HL-60 (cell line): ENCODE data around the gene CDC42BPA.

ENCODE experiments used
- CTCF ChIP-seq: IDR thresholded peaks from one replicate; pipeline ENCODE4 v1.5.1; 2011; ENCODE audit warnings: low read length, control low read depth, inconsistent platforms; ENCODE audit not compliant: insufficient read depth
- POLR2AphosphoS5 ChIP-seq: IDR thresholded peaks from 2 replicates; pipeline ENCODE4 v1.6.1; 2012; ENCODE audit warnings: low read depth
- REST ChIP-seq: IDR thresholded peaks from 2 replicates; pipeline ENCODE4 v1.6.1; 2012; ENCODE audit warnings: low read depth; ENCODE audit not compliant: insufficient replicate concordance
- SPI1 ChIP-seq: IDR thresholded peaks from 2 replicates; pipeline ENCODE4 v1.6.1; 2012; ENCODE audit warnings: low read depth, mild to moderate bottlenecking, borderline replicate concordance

- TF ChIP-seq SPI1 (no peak), CTCF (no peak), POLR2AphosphoS5 (no peak), REST (no peak)
These were observed 77.3 kb downstream of the CDC42BPA start for GRCh38 chr1:227240983-227241382.
